COLO829 (cell line): ENCODE data around the gene CARTPT.

ENCODE experiments used
- DNase-seq: peaks from one replicate; pipeline ENCODE4 v3.0.0; 2012; ENCODE audit warnings: low spot score

Gene CARTPT

DNA sequence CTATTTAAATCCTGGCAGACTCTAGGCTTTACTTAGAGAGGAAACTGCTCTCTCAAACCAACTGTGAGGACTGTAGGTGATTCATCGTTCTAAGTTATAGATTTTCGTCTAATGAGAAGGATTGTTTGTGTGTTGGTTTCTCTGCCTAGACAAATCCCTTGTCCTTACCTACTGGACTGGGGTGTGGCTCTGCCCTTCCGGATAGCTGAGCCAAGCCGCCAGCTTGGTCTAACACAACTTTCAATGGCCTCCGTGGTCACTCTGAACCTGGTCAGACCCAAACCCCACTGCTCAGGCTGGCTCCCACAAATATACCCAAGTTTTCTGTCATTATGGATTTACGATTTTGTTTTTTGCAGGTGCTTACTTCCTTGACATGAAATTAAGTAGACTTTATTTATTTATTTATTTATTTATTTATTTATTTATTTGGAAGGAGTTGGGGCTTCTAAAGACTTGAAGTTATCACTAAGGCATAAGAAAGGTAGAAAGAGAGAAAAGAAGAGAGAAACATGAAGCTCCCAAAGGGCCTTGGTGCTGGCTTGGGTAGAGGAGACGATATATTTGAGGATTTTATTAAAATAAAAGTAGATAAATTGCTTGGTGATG lies 19.0 kb downstream of the CARTPT start:
- no peak for DNase-seq

- no peak for DNase-seq
Measured at GRCh38 chr5:71738662-71739361, 19.7 kb downstream of the CARTPT start.

DNA sequence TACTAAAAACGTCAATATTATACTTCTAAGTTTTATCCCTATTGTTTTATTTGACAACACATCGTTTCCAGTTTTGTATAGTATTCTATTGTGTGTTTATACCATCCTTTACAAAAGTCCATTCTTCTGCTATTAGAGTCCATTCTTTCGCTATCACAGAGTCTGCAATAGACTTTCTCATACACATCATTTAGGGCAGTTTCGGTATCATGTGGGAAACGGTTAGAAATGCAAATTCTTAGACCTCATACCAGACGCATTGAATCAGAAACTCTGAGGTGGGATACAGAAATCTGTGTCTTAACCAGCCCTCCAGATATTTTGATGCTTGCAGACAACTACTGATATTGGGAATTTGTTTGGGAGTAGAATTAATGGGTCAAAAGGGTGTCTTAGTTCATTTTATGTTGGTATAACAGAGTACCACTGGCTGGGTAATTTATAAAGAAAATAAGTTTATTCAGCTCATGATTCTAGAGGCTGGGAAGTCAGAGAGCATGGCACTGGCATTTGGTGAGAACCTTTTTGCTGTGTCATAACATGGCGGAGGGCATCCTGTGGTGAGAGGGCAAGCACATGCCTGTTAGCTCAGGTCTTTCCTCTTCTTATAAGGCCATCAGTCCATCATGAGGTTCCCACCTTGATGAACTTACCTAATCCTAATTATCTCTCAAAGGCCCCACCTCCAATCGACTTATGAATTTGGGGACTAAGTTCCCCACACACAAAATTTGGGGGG lies 21.1 kb downstream of the CARTPT start:
- DNase-seq = no peak

GRCh38 chr5:71743155-71743554 lies 24.1 kb downstream of the CARTPT start:
- DNase-seq = no peak

DNA sequence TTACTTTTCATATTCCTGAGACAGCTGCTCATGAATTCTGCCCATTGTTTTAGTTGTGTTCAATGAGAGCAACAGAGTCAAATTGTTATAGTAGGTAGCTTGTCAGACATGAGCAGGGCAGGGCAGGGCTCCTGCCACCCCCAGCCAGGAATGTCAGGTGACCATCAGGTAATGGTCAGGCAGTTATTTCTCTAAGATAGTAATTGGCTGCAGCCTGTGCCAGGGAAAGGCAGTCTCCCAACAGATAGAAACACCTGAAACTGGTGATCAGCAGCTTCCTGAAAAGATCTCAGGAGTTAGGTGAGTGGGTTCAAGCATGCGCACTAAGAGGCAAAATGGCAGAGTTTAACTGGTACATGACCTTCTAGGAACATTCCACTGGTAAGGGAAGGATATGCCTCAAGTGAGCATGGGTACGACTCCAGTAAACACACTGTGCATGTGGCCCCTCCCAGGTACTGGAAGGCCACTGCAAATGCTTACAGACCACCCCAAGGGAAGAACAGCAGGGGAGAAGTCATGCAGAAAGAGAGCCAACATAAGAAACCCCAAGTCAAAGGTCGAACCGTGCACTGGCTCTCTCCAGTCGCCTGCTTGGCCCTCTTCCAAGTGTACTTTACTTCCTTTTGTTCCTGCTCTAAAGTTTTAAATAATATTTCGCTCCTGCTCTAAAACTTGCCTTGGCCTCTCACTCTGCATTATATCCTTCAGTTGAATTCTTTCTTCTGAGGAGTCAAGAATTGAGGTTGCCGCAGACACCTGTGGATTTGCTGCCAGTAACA lies 25.1 kb downstream of the CARTPT start:
- no peak for DNase-seq

GRCh38 chr5:71747182-71747581 lies 28.1 kb downstream of the CARTPT start:
- no peak for DNase-seq

DNA sequence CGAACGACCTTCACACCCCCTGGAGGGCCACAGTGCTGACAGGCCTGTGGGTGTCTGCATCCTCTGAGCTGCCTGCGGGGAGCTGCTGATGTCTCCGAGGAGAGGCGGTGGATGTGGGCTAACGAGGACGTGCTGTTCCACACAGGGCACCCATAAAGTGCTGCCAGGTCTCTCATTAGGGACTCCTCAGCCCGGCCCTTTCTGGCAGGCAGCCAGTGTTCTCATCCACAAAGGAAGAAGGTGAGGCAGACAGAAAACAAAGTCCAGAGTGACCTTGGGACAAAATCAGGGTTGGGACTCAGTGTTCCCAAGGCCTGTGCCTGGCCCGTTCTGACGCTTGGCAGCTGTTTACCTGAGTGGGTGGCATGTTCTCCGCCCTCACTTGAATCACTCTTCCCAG lies 29.3 kb downstream of the CARTPT start:
- no peak for DNase-seq

DNA sequence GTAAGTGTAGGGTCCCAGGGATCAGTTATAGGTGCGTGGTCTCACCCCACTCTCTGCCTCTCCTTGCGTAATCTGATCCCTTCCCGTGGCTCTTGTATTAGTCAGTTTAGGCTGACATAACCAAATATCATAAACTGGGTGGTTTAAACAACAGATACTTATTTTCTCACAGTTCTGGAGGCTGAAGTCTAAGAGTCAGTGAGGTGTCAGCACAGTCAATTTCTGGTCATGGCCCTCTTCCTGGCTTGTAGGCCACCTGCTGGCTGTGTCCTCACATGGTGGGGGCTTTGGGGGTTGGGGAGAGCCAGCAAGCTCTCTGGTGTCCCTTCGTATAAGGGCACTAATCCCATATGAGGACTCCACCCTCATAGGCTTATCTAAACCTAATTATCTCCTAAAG lies 32.3 kb downstream of the CARTPT start:
- no peak for DNase-seq

GRCh38 chr5:71752441-71753190 lies 33.5 kb downstream of the CARTPT start:
- DNase-seq = no peak

DNA sequence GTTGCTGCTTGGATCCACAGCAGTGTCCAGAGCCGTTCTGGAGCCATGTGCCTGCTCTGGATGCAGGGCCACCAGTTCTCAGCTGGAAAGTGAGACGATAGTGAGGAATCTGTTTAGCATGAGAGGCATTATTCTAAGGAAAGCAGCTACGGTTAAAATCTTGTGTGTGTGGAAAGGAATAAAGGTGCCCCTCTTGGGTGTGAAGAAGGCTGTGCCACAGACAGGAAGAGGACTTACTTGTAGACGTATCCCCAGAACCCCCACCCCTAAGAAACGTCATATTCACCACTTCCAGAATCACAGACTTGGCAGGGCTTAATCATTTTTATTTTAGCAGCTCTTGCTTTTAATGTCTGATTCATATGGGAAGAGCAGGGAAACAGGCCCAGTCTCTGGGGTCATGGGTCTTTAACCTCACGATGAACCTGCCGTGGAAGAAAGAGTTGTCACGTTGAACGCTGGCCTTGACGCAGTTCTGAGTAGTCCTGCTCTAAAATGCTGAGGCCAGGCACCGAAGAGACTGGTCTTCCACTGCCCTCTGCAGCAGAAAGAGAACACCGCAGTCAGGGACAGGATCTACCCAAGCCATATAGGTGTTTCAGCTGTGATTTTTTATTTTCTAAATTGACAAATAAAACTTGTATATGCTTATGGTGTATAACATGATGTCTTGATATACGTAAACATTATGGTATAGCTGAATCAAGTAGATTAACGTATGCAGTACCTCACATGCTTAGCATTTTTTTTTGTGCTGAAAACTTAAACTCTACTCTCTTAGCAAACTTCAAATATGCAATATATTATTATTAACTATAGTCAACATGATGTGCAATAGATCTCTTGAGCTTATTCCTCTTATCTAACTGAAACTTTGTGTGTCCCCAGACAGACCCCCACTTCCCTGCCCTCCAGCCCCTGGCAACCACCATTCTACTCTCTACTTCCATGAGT lies 38.8 kb downstream of the CARTPT start:
- peak; percentile 21 for DNase-seq

DNA sequence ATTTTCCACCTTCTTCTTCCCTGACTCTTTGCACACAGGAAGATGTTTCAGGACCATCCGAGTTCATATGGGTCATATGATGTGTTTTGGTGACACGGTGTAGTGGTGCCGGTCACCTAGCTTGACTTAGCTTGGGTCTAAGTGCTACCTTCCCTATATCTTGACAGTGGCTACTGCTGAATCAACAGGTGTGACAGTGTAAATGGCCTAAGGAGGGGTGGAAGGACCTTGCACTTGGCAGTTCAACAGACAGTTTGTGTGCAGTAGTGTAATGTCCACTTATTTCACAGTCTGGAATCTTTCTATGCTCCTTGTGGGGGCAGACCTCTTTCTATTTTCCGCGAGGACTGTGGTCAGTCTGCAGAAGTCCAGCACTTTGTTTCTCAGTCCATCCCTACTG lies 43.8 kb downstream of the CARTPT start:
- DNase-seq = no peak

DNA sequence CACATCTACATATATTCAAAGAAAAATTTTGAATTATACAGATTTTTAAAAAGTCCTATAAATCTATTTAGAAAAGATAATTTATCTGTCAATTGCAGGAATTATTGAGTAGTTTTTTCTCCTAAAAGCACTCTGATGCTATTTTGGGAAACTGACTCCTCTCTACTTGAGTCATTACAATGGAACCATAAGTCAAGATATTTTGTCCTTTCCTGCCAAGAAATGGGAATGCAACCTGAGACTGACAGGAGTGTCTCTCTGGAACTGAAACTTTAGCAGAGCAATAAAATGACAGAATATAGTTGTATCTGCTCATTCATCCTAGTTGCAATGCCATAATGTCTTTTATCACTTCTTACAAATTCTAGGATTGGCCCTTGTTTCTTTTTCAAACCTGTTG lies 48.6 kb downstream of the CARTPT start:
- DNase-seq = no peak

- DNase-seq = no peak
Measured at GRCh38 chr5:71769287-71769686, 50.2 kb downstream of the CARTPT start.

DNA sequence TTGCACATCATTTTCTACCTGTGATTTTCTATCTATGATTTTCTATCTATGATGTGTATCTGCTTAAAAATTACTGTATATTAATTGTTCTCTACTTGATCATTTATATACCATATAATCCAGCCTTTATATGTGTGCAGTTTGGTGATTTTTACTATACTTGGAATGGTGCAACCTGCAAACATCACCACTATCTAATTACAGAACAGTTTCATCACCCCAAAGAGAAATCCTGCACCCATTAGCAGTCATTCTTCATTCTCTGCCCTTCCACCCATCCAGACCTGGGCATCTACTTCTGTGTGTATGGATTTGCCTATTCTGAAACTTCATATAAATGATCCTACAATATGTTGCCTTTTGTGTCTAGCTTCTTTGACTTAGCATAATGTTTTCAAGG lies 51.3 kb downstream of the CARTPT start:
- no peak for DNase-seq
